HCT116 (cell line): ENCODE data around the gene BRSK2. TPM values are rescaled to one million over a fixed set of nuclear protein-coding genes. Genes with fewer than 3 reads are reported as not detected.

Source experiments
- ATAC-seq: fragments of 200-7000 bp; cut with Tn5 transposase; 2 replicates; pipeline ENCODE4 v1.9.1; 2020; ENCODE audit warnings: mild to moderate bottlenecking, moderate library complexity
- BruUV-seq: library from RNA; stranded (reverse); fragments of 400-500 nt; replicated peaks from 2 replicates; lab custom pipeline; 2021; lab: Mats Ljungman, UMichigan
- CTCF ChIA-PET: fragments of 300-600 bp; sonication (Branson Sonifier 250); formaldehyde crosslinking; loops from one replicate; lab custom pipeline; 2021; ENCODE audit warnings: antibody characterized with exemption; lab: Charles Lee
- POLR2A ChIA-PET: fragments of 300-600, 350-600 bp; sonication (Branson Sonifier 250); formaldehyde crosslinking; loops from one replicate; lab custom pipeline; 2021; ENCODE audit warnings: antibody characterized with exemption; lab: Charles Lee
- RAD21 ChIA-PET, 2 experiments: fragments of 300-600 bp; sonication (Branson Sonifier 250); formaldehyde crosslinking; loops; one replicate each; lab custom pipeline; 2023; ENCODE audit warnings: low total read pairs in 2 of 2; ENCODE audit not compliant: uncharacterized antibody in 2 of 2, unreplicated experiment in 2 of 2, low non-redundant PET in 1 of 2; lab: Charles Lee
- DNase-seq: peaks from one replicate; pipeline ENCODE4 v3.0.0-alpha.2; 2010; ENCODE audit warnings: low read depth, low spot score
- H2AFZ ChIP-seq: fragments of 200-600 bp; shearing (Covaris generic), sonication (generic); 2 replicates; pipeline ENCODE4 v1.6.1; 2017; ENCODE audit warnings: low read depth, mixed run types, mixed read lengths, antibody characterized with exemption, low read length; ENCODE audit not compliant: poor library complexity, severe bottlenecking
- H3K27ac ChIP-seq: 2 replicates; pipeline ENCODE4 v1.5.1; 2012; ENCODE audit warnings: low read depth, low read length
- H3K27me3 ChIP-seq: fragments of 200-600 bp; sonication (generic); 2 replicates; pipeline ENCODE4 v1.6.1; 2016; ENCODE audit warnings: mixed run types, low read length, mixed read lengths; ENCODE audit not compliant: insufficient read depth
- H3K36me3 ChIP-seq, 2 experiments: fragments of 200-500 bp in 1 of 2; fragments of 200-600 bp in 1 of 2; sonication (Bioruptor generic) in 1 of 2; sonication (generic) in 1 of 2; 2 replicates each; pipeline versions ENCODE4 v1.5.1 to v1.6.1; 2014 to 2016; ENCODE audit warnings: low read length in 2 of 2, inconsistent platforms in 1 of 2, mixed read lengths in 1 of 2, mixed run types in 1 of 2; ENCODE audit not compliant: insufficient read depth in 2 of 2, control insufficient read depth in 1 of 2
- H3K4me1 ChIP-seq, 2 experiments: fragments of 200-600 bp in 1 of 2; sonication (generic) in 1 of 2; 2 replicates each; pipeline versions ENCODE4 v1.5.1 to v1.6.1; 2012 to 2017; ENCODE audit warnings: low read length in 2 of 2, inconsistent platforms in 1 of 2, mild to moderate bottlenecking in 1 of 2, mixed read lengths in 1 of 2, mixed run types in 1 of 2, moderate library complexity in 1 of 2; ENCODE audit not compliant: insufficient read depth in 2 of 2, control insufficient read depth in 1 of 2
- H3K4me2 ChIP-seq: fragments of 200-600 bp; sonication (generic); 2 replicates; pipeline ENCODE4 v1.6.1; 2017; ENCODE audit warnings: mixed run types, low read length, mixed read lengths
- H3K4me3 ChIP-seq, 2 experiments: fragments of 200-600 bp in 1 of 2; sonication (generic) in 1 of 2; replicated peaks in 1 of 2; 2 replicates each; pipeline ENCODE4 v1.5.1; 2011 to 2016; ENCODE audit warnings: low read length in 2 of 2, control low read depth in 1 of 2, low read depth in 1 of 2, mild to moderate bottlenecking in 1 of 2, mixed read lengths in 1 of 2, mixed run types in 1 of 2
- H3K79me2 ChIP-seq: fragments of 200-600 bp; sonication (generic); 2 replicates; pipeline ENCODE4 v1.6.1; 2017; ENCODE audit warnings: mild to moderate bottlenecking, mixed run types, low read length, moderate library complexity, mixed read lengths; ENCODE audit not compliant: insufficient read depth
- H3K9ac ChIP-seq: fragments of 200-600 bp; sonication (generic); 2 replicates; pipeline ENCODE4 v1.6.1; 2016; ENCODE audit warnings: low read length, mixed read lengths
- H3K9me2 ChIP-seq: fragments of 200-600 bp; sonication (generic), shearing (Covaris generic); 2 replicates; pipeline ENCODE4 v1.6.1; 2017; ENCODE audit warnings: mixed run types, mild to moderate bottlenecking, moderate library complexity; ENCODE audit not compliant: insufficient read depth
- H3K9me3 ChIP-seq, 2 experiments: fragments of 200-500 bp in 1 of 2; fragments of 200-600 bp in 1 of 2; sonication (Bioruptor generic) in 1 of 2; sonication (generic) in 1 of 2; 2 replicates each; pipeline ENCODE4 v1.6.1; 2014 to 2017; ENCODE audit warnings: low read length in 2 of 2, mixed read lengths in 2 of 2, inconsistent platforms in 1 of 2, low read depth in 1 of 2, mild to moderate bottlenecking in 1 of 2, mixed run types in 1 of 2, moderate library complexity in 1 of 2; ENCODE audit not compliant: control insufficient read depth in 1 of 2, insufficient read depth in 1 of 2
- H4K20me1 ChIP-seq: fragments of 200-600 bp; sonication (generic), shearing (Covaris generic); 2 replicates; pipeline ENCODE4 v1.6.1; 2017; ENCODE audit warnings: mixed run types, mild to moderate bottlenecking, moderate library complexity; ENCODE audit not compliant: insufficient read depth
- CBX3 ChIP-seq: IDR thresholded peaks from 2 replicates; pipeline ENCODE4 v1.6.1; 2012; ENCODE audit warnings: low read depth
- EZH2 ChIP-seq: fragments of 200-600 bp; sonication (generic); IDR thresholded peaks from 2 replicates; pipeline ENCODE4 v1.6.1; 2017; ENCODE audit warnings: antibody characterized with exemption, mixed run types
- EZH2phosphoT487 ChIP-seq: fragments of 200-600 bp; IDR thresholded peaks from 2 replicates; pipeline ENCODE4 v1.6.1; 2018; ENCODE audit warnings: antibody characterized with exemption, borderline replicate concordance
- FOSL1 ChIP-seq: IDR thresholded peaks from 2 replicates; pipeline ENCODE4 v1.6.1; 2012; ENCODE audit warnings: low read depth
- JUND ChIP-seq: IDR thresholded peaks from 2 replicates; pipeline ENCODE4 v1.6.1; 2012
- POLR2AphosphoS5 ChIP-seq: IDR thresholded peaks from 2 replicates; pipeline ENCODE4 v1.6.1; 2011; ENCODE audit warnings: mild to moderate bottlenecking, low read depth, low read length, moderate library complexity
- RAD21 ChIP-seq: IDR thresholded peaks from 2 replicates; pipeline ENCODE4 v1.6.1; 2012; ENCODE audit warnings: low read depth, mild to moderate bottlenecking
- SP1 ChIP-seq: IDR thresholded peaks from 2 replicates; pipeline ENCODE4 v1.6.1; 2012; ENCODE audit warnings: low read depth
- TCF7L2 ChIP-seq: IDR thresholded peaks from 2 replicates; pipeline ENCODE4 v1.7.0; 2011; ENCODE audit warnings: borderline replicate concordance, inconsistent platforms; ENCODE audit not compliant: insufficient read depth, insufficient read length; ENCODE audit errors: extremely low read depth
- intact Hi-C: fragments of 100-400 bp; cut with micrococcal nuclease; formaldehyde crosslinking; loops from 2 replicates; pipeline ENCODE4 v1.10.0; 2022
- total RNA-seq: library from RNA; stranded (reverse); gene quantifications from one replicate; pipeline ENCODE4 v1.2.1, GENCODE V29; 2021; ENCODE audit not compliant: unreplicated experiment
- TF ChIP-seq, protein P1 (sequence below), 3 experiments: fragments of 200-600 bp in 1 of 3; sonication (generic) in 1 of 3; IDR thresholded peaks in 2 of 3; conservative IDR thresholded peaks in 1 of 3; 2 replicates each; pipeline ENCODE4 v1.5.1; 2012 to 2017; ENCODE audit warnings: low read depth in 2 of 3, low read length in 2 of 3, antibody characterized with exemption in 1 of 3, borderline replicate concordance in 1 of 3, control low read depth in 1 of 3, mild to moderate bottlenecking in 1 of 3, mixed read lengths in 1 of 3, mixed run types in 1 of 3, moderate library complexity in 1 of 3; ENCODE audit not compliant: insufficient read depth in 1 of 3

The BRSK2 gene
- total RNA-seq, 1 experiment from 2014 or later = 14.0 TPM

GRCh38 chr11:1505480-1505879 lies 115.7 kb downstream of the BRSK2 start:
- Histone ChIP-seq H3K9me2 (no peaks in the 10 kb centered on the region), H3K4me1 (no peaks in the 10 kb centered on the region), H4K20me1 (no peaks in the 10 kb centered on the region), H3K79me2 (peaks cover 20% of the 10 kb centered on the region), H3K27ac (no peak overlapping the region), H3K27me3 (no peaks in the 10 kb centered on the region), H3K9ac (no peak overlapping the region), H3K4me3 (no peak overlapping the region), H2AFZ (no peak overlapping the region), H3K9me3 (no peaks in the 10 kb centered on the region), H3K36me3 (no peaks in the 10 kb centered on the region), H3K4me2 (no peak overlapping the region)
- intact Hi-C loops = no loop called here
- BruUV-seq = no TSS peak
- ChIA-PET RAD21 (no interaction called here), CTCF (interaction anchor here (1.1 to 1.2 kb wide), 4 partner anchors 9 to 212 kb away, joined by 3 to 4 read pairs (median 3); no protein-coding TSS in a partner anchor), POLR2A (no interaction called here)
- ATAC-seq (peak; percentile 77), DNase-seq (no peak)
- TF ChIP-seq, protein P1, sequence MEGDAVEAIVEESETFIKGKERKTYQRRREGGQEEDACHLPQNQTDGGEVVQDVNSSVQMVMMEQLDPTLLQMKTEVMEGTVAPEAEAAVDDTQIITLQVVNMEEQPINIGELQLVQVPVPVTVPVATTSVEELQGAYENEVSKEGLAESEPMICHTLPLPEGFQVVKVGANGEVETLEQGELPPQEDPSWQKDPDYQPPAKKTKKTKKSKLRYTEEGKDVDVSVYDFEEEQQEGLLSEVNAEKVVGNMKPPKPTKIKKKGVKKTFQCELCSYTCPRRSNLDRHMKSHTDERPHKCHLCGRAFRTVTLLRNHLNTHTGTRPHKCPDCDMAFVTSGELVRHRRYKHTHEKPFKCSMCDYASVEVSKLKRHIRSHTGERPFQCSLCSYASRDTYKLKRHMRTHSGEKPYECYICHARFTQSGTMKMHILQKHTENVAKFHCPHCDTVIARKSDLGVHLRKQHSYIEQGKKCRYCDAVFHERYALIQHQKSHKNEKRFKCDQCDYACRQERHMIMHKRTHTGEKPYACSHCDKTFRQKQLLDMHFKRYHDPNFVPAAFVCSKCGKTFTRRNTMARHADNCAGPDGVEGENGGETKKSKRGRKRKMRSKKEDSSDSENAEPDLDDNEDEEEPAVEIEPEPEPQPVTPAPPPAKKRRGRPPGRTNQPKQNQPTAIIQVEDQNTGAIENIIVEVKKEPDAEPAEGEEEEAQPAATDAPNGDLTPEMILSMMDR (IDR thresholded peaks at IDR 0.05 in 2 of 3, conservative IDR thresholded peaks at IDR 0.05 in 1 of 3; ENCODE audit: borderline replicate concordance in 1 of 3, insufficient read depth in 1 of 3, low read depth in 2 of 3, low read length in 2 of 3) = peak in 2 of 3 experiments; percentile 52 to 56; a peak in 4 of 6 replicates
- TF ChIP-seq POLR2AphosphoS5 (no peak), TCF7L2 (no peak), RAD21 (no peak), EZH2phosphoT487 (no peak)

DNA sequence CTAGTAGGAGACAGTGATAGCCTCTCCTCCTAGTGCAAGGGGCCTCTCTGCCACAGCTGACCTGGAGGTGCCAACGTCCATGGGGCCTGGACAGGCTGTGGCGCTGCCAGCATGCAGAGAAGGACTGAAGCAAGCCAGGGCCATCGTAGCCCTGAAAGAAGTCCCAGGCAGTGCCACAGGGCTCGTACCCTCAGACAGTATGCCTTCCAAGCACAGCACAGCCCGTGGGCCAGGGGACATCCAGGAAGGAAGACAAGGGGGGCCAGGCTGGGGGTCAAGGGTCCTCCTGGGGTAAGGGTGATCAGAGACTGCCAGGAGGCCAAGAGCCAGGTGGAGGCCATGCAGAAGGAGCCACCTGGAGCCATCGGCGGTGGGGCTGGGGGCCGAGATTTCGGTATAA lies 117.2 kb downstream of the BRSK2 start:
- ChIA-PET RAD21 (no interaction called here), CTCF (no interaction called here), POLR2A (no interaction called here)
- Histone ChIP-seq H3K4me1 (no peaks in the 10 kb centered on the region), H3K9ac (no peak overlapping the region), H3K27me3 (no peaks in the 10 kb centered on the region), H3K79me2 (peaks cover 16% of the 10 kb centered on the region), H3K27ac (no peak overlapping the region), H3K9me3 (no peaks in the 10 kb centered on the region), H4K20me1 (no peaks in the 10 kb centered on the region), H3K9me2 (no peaks in the 10 kb centered on the region), H3K4me3 (no peak overlapping the region), H2AFZ (no peak overlapping the region), H3K36me3 (no peaks in the 10 kb centered on the region), H3K4me2 (no peak overlapping the region)
- ATAC-seq (no peak), DNase-seq (no peak)
- TF ChIP-seq SP1 (no peak), EZH2phosphoT487 (no peak), EZH2 (no peak), POLR2AphosphoS5 (no peak), CBX3 (no peak), FOSL1 (no peak), JUND (no peak)
- no TSS peak for BruUV-seq
- intact Hi-C loops = no loop called here
